ENCODE measurements around the gene MYH9.

MYH9 gene

GRCh38 chr22:36324414-36324813 lies 63.4 kb downstream of the MYH9 start:
- POLR2A ChIA-PET = interaction anchor here (1.2 to 2.2 kb wide), 3 partner anchors 9 to 183 kb away, joined by 3 to 9 read pairs (median 3); partner anchors contain the start of genes FOXRED2 and MYH9
- H3K4me1 ChIP-seq (ENCODE audit: control insufficient read depth, insufficient read depth, low read length) = peaks cover 12% of the 10 kb centered on the region
- H3K36me3 ChIP-seq (ENCODE audit: control insufficient read depth in 2 of 2, insufficient read depth in 1 of 2, low read length in 2 of 2) = peaks cover 0 to 92% of the 10 kb centered on the region in 2 experiments
- H3K9me3 ChIP-seq (ENCODE audit: control insufficient read depth, insufficient read depth, low read depth, low read length) = no peaks in the 10 kb centered on the region
- no peak overlapping the region for H3K4me3 ChIP-seq (ENCODE audit: low read depth, low read length)
- CTCF ChIA-PET = interaction anchor here (0.6 to 1.5 kb wide), 4 partner anchors 22 to 162 kb away, joined by 3 to 7 read pairs (median 5); no protein-coding TSS in a partner anchor
- TF ChIP-seq KLF16 (tag by site-specific recombination; IDR thresholded peaks at IDR 0.05) (no peak), ZSCAN23 (tag by site-specific recombination; IDR thresholded peaks at IDR 0.05) (no peak), ZNF362 (tag by site-specific recombination; IDR thresholded peaks at IDR 0.05) (no peak)
- H3K27ac ChIP-seq (ENCODE audit: extremely low read depth, low read depth, low read length) = no peak overlapping the region

GRCh38 chr22:36323855-36324331 lies 63.9 kb downstream of the MYH9 start:
- Histone ChIP-seq H3K36me3 (ENCODE audit: control insufficient read depth in 2 of 2, insufficient read depth in 1 of 2, low read length in 2 of 2) (peaks cover 0 to 97% of the 10 kb centered on the region in 2 experiments), H3K4me1 (ENCODE audit: control insufficient read depth, insufficient read depth, low read length) (peaks cover 7% of the 10 kb centered on the region), H3K9me3 (ENCODE audit: control insufficient read depth, insufficient read depth, low read depth, low read length) (no peaks in the 10 kb centered on the region), H3K4me3 (ENCODE audit: low read depth, low read length) (no peak overlapping the region), H3K27ac (ENCODE audit: extremely low read depth, low read depth, low read length) (no peak overlapping the region)
- ChIA-PET POLR2A (interaction anchor here (1.4 to 2.2 kb wide), 2 partner anchors 64 to 183 kb away, joined by 3 to 9 read pairs; partner anchors contain the start of genes FOXRED2 and MYH9), CTCF (interaction anchor here (0.6 to 2.0 kb wide), 4 partner anchors 22 to 163 kb away, joined by 3 to 7 read pairs (median 4); no protein-coding TSS in a partner anchor)
- TF ChIP-seq ZFHX2 (tag by site-specific recombination; conservative IDR thresholded peaks at IDR 0.05) (peak; percentile 87), EGR2 (tag by site-specific recombination; IDR thresholded peaks at IDR 0.05; ENCODE audit: low read depth) (peak; percentile 92), ZNF341 (tag by site-specific recombination; IDR thresholded peaks at IDR 0.05; ENCODE audit: low read depth) (no peak)

- Histone ChIP-seq H3K27ac (ENCODE audit: extremely low read depth, low read depth, low read length) (no peak overlapping the region), H3K36me3 (ENCODE audit: control insufficient read depth in 2 of 2, insufficient read depth in 1 of 2, low read length in 2 of 2) (peaks cover 0 to 97% of the 10 kb centered on the region in 2 experiments), H3K4me1 (ENCODE audit: control insufficient read depth, insufficient read depth, low read length) (peaks cover 1% of the 10 kb centered on the region; the same call in 1 of the 2 replicates), H3K9me3 (ENCODE audit: control insufficient read depth, insufficient read depth, low read depth, low read length) (no peaks in the 10 kb centered on the region), H3K4me3 (ENCODE audit: low read depth, low read length) (no peak overlapping the region)
- ChIA-PET CTCF (interaction anchor here (1.3 to 2.0 kb wide), 2 partner anchors 21 to 37 kb away, joined by 4 to 5 read pairs; no protein-coding TSS in a partner anchor), POLR2A (interaction anchor here (1.4 kb wide), 1 partner anchor 184 kb away, joined by 3 read pairs; the partner anchor contains the start of gene FOXRED2)
- TF ChIP-seq ZBTB48 (tag by site-specific recombination; IDR thresholded peaks at IDR 0.05) (no peak), ZSCAN30 (tag by site-specific recombination; IDR thresholded peaks at IDR 0.05) (no peak), PRDM4 (tag by site-specific recombination; IDR thresholded peaks at IDR 0.05) (no peak), ZNF19 (tag by site-specific recombination; IDR thresholded peaks at IDR 0.05; ENCODE audit: low read depth) (no peak), ZNF239 (tag by site-specific recombination; IDR thresholded peaks at IDR 0.05) (no peak), MZF1 (tag by site-specific recombination; IDR thresholded peaks at IDR 0.05; ENCODE audit: borderline replicate concordance) (no peak), ZNF571 (tag by site-specific recombination; IDR thresholded peaks at IDR 0.05) (no peak)
Measured at GRCh38 chr22:36323182-36323854, 64.4 kb downstream of the MYH9 start.

GRCh38 chr22:36322602-36322915 lies 65.2 kb downstream of the MYH9 start:
- Histone ChIP-seq H3K36me3 (ENCODE audit: control insufficient read depth in 2 of 2, insufficient read depth in 1 of 2, low read length in 2 of 2) (peaks cover 0 to 99% of the 10 kb centered on the region in 2 experiments), H3K4me1 (ENCODE audit: control insufficient read depth, insufficient read depth, low read length) (no peaks in the 10 kb centered on the region), H3K27ac (ENCODE audit: extremely low read depth, low read depth, low read length) (no peak overlapping the region), H3K9me3 (ENCODE audit: control insufficient read depth, insufficient read depth, low read depth, low read length) (no peaks in the 10 kb centered on the region), H3K4me3 (ENCODE audit: low read depth, low read length) (no peak overlapping the region)
- ChIA-PET CTCF (interaction anchor here (2.0 kb wide), 2 partner anchors 22 to 36 kb away, joined by 4 to 9 read pairs; no protein-coding TSS in a partner anchor), POLR2A (no interaction called here)
- no peak for TF ChIP-seq OSR2 (tag by site-specific recombination; IDR thresholded peaks at IDR 0.05)
- no peak for TF ChIP-seq ZBTB44 (tag by site-specific recombination; IDR thresholded peaks at IDR 0.05)
- TF ChIP-seq ZNF544 (tag by site-specific recombination; IDR thresholded peaks at IDR 0.05) = no peak
- TF ChIP-seq ZNF530 (tag by site-specific recombination; IDR thresholded peaks at IDR 0.05; ENCODE audit: low read depth) = no peak
- TF ChIP-seq ZNF280C (tag by site-specific recombination; IDR thresholded peaks at IDR 0.05) = no peak
- TF ChIP-seq ZNF626 (tag by site-specific recombination; IDR thresholded peaks at IDR 0.05) = no peak
- no peak for TF ChIP-seq ZNF707 (tag by site-specific recombination; IDR thresholded peaks at IDR 0.05)

All from HEK293 (cell line).